GM12874 (cell line): ENCODE results near the gene CFAP77.

Experiments
- TF ChIP-seq, protein P1 (sequence below): IDR thresholded peaks from 2 replicates; pipeline ENCODE4 v1.5.1; 2011; ENCODE audit warnings: low read depth, mild to moderate bottlenecking, control low read depth, low read length, moderate library complexity; ENCODE audit not compliant: insufficient read depth

Gene CFAP77

GRCh38 chr9:132546148-132547051, 136.4 kb downstream of the CFAP77 start:
- TF ChIP-seq, protein P1, sequence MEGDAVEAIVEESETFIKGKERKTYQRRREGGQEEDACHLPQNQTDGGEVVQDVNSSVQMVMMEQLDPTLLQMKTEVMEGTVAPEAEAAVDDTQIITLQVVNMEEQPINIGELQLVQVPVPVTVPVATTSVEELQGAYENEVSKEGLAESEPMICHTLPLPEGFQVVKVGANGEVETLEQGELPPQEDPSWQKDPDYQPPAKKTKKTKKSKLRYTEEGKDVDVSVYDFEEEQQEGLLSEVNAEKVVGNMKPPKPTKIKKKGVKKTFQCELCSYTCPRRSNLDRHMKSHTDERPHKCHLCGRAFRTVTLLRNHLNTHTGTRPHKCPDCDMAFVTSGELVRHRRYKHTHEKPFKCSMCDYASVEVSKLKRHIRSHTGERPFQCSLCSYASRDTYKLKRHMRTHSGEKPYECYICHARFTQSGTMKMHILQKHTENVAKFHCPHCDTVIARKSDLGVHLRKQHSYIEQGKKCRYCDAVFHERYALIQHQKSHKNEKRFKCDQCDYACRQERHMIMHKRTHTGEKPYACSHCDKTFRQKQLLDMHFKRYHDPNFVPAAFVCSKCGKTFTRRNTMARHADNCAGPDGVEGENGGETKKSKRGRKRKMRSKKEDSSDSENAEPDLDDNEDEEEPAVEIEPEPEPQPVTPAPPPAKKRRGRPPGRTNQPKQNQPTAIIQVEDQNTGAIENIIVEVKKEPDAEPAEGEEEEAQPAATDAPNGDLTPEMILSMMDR, result peak; percentile 44

- TF ChIP-seq, protein P1, result no peak
Measured at GRCh38 chr9:132547052-132547431, 137.0 kb downstream of the CFAP77 start.

- TF ChIP-seq, protein P1, result no peak
Measured at GRCh38 chr9:132547436-132547835, 137.4 kb downstream of the CFAP77 start.

DNA sequence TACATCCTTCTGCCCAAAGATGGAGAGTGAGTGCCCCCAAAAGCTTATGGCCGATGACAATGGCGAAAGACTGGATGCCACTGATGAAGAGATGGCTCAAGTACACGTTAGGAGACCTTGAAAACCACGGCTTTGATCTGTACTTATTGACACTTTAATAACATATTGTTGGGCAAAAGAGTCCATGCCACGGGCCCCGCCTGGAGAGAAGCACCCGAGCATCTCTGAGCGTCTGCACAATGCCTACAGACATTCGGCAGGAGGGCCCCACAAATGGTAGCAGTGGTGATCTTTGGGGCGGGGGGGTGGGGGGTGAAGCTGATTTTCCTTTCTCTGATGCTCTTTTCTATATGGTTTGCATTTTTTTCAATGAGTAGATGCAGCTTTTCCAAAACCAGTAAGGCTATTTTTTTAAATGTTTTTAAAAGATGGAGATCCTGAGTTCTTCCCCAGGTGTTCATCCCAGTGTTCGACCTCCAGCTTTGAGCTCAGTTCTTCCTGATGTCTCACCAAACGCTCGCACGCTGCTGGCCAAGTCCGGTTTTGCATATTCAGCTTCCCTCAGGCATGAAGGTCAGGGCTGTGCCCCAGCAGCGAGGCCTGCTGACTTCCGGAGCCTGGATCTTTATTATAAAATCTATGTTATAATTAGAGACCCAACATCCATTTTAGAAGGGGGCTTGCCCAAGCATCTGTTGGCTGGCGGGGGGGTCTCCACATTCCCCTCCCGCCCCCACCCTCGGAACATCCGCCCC, 138.1 kb downstream of the CFAP77 start:
- TF ChIP-seq, protein P1, result no peak

GRCh38 chr9:132548751-132549640, 139.0 kb downstream of the CFAP77 start:
- TF ChIP-seq, protein P1, result no peak

GRCh38 chr9:132551556-132551955, 141.5 kb downstream of the CFAP77 start:
- TF ChIP-seq, protein P1, result no peak

- TF ChIP-seq, protein P1, result no peak
Measured at GRCh38 chr9:132552041-132552440, 142.0 kb downstream of the CFAP77 start.
